Stimulated activated naive CD8-positive, alpha-beta T cell treated with anti-CD3 and anti-CD28 coated beads, Interleukin-15, Interleukin-2, amounts not matched to agents 100 U/mL and 50 U/mL, for 24 hours (primary cell): ENCODE results near the gene C2CD2L.
"Not testable (repeated sequence)": the region's sequence is repeated elsewhere in the genome, so short reads cannot be mapped to it uniquely, and the experiment has no call there.

Experiments
- ATAC-seq: fragments of 150-1000 bp; cut with Tn5 transposase; one replicate; pipeline ENCODE4 v1.10.0; 2021
- DNase-seq: peaks from one replicate; pipeline ENCODE4 v3.0.0; 2021

The C2CD2L gene

GRCh38 chr11:119152043-119152442, 44.9 kb downstream of the C2CD2L start:
- ATAC-seq (no peak), DNase-seq (no peak)

DNA sequence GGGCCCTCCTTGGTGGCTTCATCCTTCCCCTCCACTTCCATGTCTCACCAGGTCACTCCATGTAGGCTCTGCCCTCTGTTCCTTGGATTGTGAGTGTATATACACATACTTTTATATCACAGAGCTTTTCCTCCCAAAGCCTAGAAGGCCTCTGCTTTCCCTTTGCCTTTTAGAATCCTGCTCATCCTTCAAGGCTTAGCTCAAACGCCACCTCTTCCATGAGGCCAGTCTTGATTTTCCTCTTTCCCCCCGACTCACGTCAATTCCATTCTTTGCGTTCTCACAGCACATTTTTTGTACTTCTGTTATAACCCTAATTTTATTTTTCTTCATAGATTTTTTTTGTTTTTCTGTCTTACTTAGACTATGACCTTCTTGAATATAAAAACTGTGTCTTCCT, 45.5 kb downstream of the C2CD2L start:
- ATAC-seq (no peak), DNase-seq (no peak)

- DNase-seq (no peak), ATAC-seq (no peak)
These were observed 46.1 kb downstream of the C2CD2L start for GRCh38 chr11:119153049-119153818.

GRCh38 chr11:119154178-119154577, 47.0 kb downstream of the C2CD2L start:
- ATAC-seq (no peak), DNase-seq (no peak)

DNA sequence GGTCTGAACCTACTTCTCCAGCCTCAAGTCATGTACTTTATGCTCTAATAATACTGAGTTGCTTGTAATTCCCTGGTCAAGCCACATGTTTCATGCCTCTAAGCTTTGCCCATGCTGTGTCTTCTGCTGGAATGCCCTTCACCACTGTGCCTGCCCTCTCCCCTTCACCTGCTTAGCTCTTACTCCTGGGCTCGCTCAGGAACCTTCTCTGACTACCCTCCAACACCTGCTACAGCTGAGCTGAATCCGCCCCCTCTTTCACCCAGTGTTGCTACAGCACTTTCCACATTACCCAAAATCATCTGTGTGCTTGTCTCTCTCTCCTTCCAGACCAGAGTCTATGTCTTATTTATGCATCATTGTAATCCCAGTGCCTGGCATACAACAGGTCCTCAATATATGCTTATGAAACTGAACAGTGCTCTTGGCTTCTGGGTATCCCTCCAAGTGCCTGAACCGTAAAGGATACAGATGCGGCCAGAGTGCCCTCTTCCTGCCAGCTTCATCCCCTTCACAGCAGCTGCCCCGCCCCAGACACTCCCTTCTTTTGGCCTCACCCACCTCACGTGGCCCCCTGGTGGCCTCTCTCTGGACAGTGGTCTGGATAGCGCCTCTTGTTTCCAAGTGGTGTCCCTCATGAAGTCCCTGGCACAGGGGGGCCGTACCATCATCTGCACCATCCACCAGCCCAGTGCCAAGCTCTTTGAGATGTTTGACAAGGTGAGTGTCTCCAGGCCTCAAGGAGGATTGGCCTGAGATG, 48.8 kb downstream of the C2CD2L start:
- peak; percentile 29 for DNase-seq
- no peak for ATAC-seq

- ATAC-seq, result no peak
- DNase-seq, result no peak
These were observed 49.4 kb downstream of the C2CD2L start for GRCh38 chr11:119156496-119156895.

DNA sequence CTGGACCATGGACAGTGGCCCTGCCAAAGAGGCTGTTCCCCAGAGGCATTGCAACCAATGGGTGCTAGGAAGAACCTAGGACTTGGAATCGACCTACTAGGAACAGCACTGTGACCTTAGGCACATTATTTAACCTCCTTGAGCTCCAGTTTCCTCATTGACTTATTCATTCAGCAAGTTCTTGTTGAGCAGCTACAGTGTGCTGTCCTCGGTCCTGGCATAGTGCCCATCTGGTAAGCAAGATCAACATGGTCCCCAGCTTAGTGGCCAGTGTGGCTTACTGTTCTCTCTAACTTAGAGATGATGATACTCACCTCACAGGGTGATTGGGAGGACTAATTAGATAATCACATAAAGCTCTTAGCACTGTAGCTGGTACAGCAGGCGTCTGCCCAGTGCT, 49.9 kb downstream of the C2CD2L start:
- no peak for DNase-seq
- ATAC-seq, result no peak

- ATAC-seq (no peak), DNase-seq (no peak)
These were observed 51.3 kb downstream of the C2CD2L start for GRCh38 chr11:119158467-119158866.

- DNase-seq (no peak), ATAC-seq (no peak)
These were observed 53.0 kb downstream of the C2CD2L start for GRCh38 chr11:119160151-119160550.

- no peak for DNase-seq
- ATAC-seq, result no peak
These were observed 54.7 kb downstream of the C2CD2L start for GRCh38 chr11:119161871-119162270.

DNA sequence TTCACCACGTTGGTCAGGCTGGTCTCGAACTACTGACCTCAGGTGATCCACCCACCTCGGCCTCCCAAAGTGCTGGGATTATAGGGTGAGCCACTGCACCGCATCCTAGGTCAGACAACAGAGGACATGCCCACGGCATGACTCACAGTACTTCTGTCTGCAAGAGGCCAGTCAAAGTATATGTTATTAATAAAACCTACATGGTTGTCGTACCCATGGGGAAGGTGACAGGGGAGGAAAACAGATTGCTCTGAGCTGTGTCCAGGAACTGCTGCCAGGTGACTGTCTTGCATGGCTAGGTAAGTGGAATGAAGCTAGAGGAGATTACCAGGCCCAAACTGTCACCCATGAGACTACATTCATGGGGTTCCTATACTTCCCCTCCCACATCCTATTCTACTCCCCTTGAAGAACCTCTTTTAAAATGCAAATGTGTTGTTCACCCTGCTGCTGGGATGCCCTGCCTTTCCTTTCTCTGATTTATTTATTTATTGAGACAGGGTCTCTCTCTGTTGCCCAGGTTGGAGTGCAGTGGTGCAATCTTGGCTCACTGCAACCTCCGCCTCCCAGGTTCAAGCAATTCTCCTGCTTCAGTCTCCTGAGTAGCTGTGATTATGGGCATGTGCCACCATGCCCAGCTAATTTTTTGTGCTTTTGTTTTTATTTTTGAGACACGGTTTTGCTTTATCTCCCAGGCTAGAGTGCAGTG, 59.4 kb downstream of the C2CD2L start:
- no peak for DNase-seq
- ATAC-seq, result no peak

DNA sequence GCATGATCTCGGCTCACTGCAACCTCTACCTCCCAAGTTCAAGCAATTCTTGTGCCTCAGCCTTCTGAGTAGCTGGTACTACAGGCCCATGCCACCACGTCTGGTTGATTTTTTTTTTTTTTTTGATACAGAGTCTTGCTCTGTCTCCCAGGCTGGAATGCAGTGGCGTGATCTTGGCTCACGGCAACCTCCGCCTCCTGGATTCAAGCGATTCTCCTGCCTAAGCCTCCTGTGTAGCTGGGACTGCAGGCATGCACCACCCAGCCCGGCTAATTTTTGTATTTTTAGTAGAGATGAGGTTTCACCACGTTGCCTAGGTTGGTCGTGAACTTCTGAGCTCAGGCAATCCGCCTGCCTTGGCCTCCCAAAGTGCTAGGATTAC, 59.9 kb downstream of the C2CD2L start:
- not testable (repeated sequence) for ATAC-seq, DNase-seq

GRCh38 chr11:119167933-119168332, 60.8 kb downstream of the C2CD2L start:
- DNase-seq (no peak), ATAC-seq (no peak)
